ENCODE data around the gene IDUA. TPM values are rescaled to one million over a fixed set of nuclear protein-coding genes. Genes with fewer than 3 reads are reported as not detected.
A peak's percentile ranks its signal among the peaks of the same experiment; 100 is the strongest.

Gene IDUA
- total and polyA plus RNA-seq, 4 donors, result 5.1 to 40.2 (median 27.0) TPM

DNA sequence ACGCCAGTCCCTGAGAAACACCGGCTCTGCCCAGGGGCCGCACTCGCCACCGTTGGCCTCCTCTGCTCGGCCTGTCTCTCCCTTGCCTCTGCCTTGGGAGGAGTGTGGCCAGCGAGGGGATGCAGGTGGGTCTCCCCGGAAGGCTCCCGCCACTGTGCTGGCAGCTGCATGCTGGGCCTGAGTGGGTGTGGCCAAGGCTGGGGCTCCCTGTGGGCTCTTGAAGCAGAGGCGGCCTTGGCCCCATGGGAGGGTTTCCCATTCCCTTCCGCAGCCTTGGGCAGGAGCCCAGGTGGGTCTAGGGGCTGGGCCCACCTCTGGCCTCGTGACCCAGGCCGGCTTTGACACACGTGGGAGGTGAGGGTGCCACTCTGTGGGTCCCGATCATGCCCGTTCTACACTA lies 43.7 kb downstream of the IDUA start:
- Histone ChIP-seq H3K27ac (ENCODE audit: low read depth, low read length) (no peak overlapping the region), H3K4me1 (ENCODE audit: control insufficient read depth, insufficient read depth, low read length) (peaks cover 69% of the 10 kb centered on the region)
- WGBS (ENCODE audit: insufficient coverage), result 64% methylated on average over 16 of the region's 16 CpGs

DNA sequence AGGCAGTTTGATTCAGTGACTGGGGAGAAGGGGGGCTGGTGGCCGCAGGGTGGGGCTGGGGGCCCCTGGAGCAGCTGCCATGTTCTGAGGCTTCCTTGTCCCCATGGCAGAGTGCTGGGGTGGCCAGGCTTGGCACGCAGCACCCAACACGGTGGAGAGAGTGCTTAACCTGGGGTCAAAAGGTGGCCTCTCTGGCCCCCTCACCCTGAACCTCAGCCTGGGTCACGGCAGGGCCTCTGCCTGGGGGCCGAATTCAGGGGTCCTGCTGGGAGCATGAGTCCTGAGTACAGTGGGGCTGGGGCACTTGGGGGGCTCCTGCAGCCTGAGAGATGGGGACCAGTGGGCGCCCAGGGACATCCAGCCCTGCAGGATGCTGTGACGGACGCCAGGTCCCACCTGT lies 44.5 kb downstream of the IDUA start:
- Histone ChIP-seq H3K9me3 (ENCODE audit: control insufficient read depth, insufficient read depth, low read length) (no peaks in the 10 kb centered on the region), H3K36me3 (ENCODE audit: control insufficient read depth, insufficient read depth, low read length) (peaks cover 21% of the 10 kb centered on the region), H3K27ac (ENCODE audit: low read depth, low read length) (no peak overlapping the region), H3K27me3 (ENCODE audit: control insufficient read depth, insufficient read depth, low read length) (no peaks in the 10 kb centered on the region), H3K4me3 (ENCODE audit: low read depth, low read length) (no peak overlapping the region), H3K4me1 (ENCODE audit: control insufficient read depth, insufficient read depth, low read length) (peaks cover 77% of the 10 kb centered on the region)
- no peak for DNase-seq (ENCODE audit: low read depth in 4 of 6, low spot score in 6 of 6)
- WGBS (ENCODE audit: insufficient coverage), result 90% methylated on average over 8 of the region's 8 CpGs

More for the DNA sequence above, 43.7 kb downstream of the IDUA start:
- Histone ChIP-seq H3K9me3 (ENCODE audit: control insufficient read depth, insufficient read depth, low read length) (no peaks in the 10 kb centered on the region), H3K4me3 (ENCODE audit: low read depth, low read length) (no peak overlapping the region), H3K27me3 (ENCODE audit: control insufficient read depth, insufficient read depth, low read length) (no peaks in the 10 kb centered on the region), H3K36me3 (ENCODE audit: control insufficient read depth, insufficient read depth, low read length) (peaks cover 29% of the 10 kb centered on the region)
- DNase-seq (ENCODE audit: low read depth in 4 of 6, low spot score in 6 of 6), result no peak

DNA sequence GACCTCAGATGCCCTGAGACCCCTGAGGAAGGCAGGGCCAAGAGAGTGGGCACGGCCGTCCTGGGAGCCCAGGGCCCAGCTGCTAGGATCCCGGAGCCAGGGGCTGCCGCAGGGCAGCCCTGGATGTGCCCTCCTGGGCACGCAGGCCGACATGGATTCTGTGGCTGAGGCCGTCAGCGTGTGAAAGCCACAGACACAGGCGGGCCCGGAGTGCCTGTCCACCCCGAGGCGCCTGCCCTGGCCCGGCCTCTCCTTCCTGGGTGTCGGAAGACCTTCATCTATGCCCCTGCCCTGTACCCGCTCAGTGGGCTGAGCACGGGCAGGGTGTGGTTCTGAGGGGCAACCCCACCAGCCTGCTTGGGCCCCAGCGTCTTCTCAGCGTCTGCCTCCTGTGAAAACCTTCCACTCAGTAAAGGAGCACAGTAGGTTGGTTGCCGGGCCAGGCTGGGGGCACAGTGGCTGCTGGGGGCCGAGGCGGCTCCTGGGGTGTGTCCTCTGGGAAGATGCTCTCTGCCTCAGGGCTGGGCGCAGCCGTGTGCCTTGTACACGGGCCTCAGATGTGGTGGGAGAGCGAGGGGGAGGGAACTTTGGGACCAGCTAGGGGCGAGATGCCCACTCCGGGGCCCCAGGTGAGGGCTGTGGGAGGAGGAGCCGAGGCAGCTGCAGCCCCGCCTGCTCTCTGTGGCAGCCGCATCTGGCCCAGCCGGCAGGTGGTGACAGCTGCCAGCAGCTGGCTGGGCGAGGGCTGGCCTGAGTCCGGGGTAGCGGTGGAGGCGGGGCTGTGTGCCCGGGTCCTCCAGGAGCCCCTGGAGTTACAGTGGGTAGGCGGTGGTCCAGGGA lies 45.3 kb downstream of the IDUA start:
- Histone ChIP-seq H3K27me3 (ENCODE audit: control insufficient read depth, insufficient read depth, low read length) (no peaks in the 10 kb centered on the region), H3K4me1 (ENCODE audit: control insufficient read depth, insufficient read depth, low read length) (peaks cover 85% of the 10 kb centered on the region)
- WGBS (ENCODE audit: insufficient coverage), result 77% methylated on average over 35 of the region's 37 CpGs

DNA sequence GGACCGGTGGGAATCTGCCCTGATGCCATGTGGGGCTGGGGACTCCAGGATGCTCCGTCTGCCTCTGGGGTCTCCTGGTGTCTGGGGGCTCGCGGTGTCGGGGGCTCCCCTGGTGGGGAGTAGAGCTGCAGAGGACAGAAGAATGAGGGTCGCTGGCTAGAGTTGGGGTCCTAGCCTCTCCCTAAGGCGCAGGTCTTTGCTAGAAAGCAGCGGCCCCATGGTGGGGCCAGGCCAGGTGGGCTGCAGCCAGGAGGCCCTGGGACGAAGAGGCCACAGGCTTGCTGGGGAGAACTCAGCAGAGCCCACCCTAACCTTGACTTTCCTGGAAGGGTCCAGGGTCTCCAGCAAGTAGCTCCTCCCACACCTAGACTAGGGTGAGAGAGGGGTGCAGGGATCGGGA lies 46.0 kb downstream of the IDUA start:
- H3K36me3 ChIP-seq (ENCODE audit: control insufficient read depth, insufficient read depth, low read length), result peaks cover 8% of the 10 kb centered on the region
- H3K27ac ChIP-seq (ENCODE audit: low read depth, low read length), result no peak overlapping the region
- 87% methylated on average over 9 of the region's 10 CpGs for WGBS (ENCODE audit: insufficient coverage)
- H3K4me1 ChIP-seq (ENCODE audit: control insufficient read depth, insufficient read depth, low read length), result peaks cover 83% of the 10 kb centered on the region
- H3K4me3 ChIP-seq (ENCODE audit: low read depth, low read length), result no peak overlapping the region
- no peaks in the 10 kb centered on the region for H3K9me3 ChIP-seq (ENCODE audit: control insufficient read depth, insufficient read depth, low read length)
- no peak for DNase-seq (ENCODE audit: low read depth in 4 of 6, low spot score in 6 of 6)
- H3K27me3 ChIP-seq (ENCODE audit: control insufficient read depth, insufficient read depth, low read length), result no peaks in the 10 kb centered on the region

More for the DNA sequence above, 45.3 kb downstream of the IDUA start:
- Histone ChIP-seq H3K27ac (ENCODE audit: low read depth, low read length) (no peak overlapping the region), H3K4me3 (ENCODE audit: low read depth, low read length) (no peak overlapping the region), H3K36me3 (ENCODE audit: control insufficient read depth, insufficient read depth, low read length) (peaks cover 13% of the 10 kb centered on the region), H3K9me3 (ENCODE audit: control insufficient read depth, insufficient read depth, low read length) (no peaks in the 10 kb centered on the region)
- no peak for DNase-seq (ENCODE audit: low read depth in 4 of 6, low spot score in 6 of 6)

- Histone ChIP-seq H3K4me3 (ENCODE audit: low read depth, low read length) (no peak overlapping the region), H3K27me3 (ENCODE audit: control insufficient read depth, insufficient read depth, low read length) (no peaks in the 10 kb centered on the region), H3K36me3 (ENCODE audit: control insufficient read depth, insufficient read depth, low read length) (no peaks in the 10 kb centered on the region), H3K27ac (ENCODE audit: low read depth, low read length) (peak overlapping the region; percentile 84), H3K9me3 (ENCODE audit: control insufficient read depth, insufficient read depth, low read length) (no peaks in the 10 kb centered on the region), H3K4me1 (ENCODE audit: control insufficient read depth, insufficient read depth, low read length) (peaks cover 90% of the 10 kb centered on the region)
- DNase-seq (ENCODE audit: low read depth in 4 of 6, low spot score in 6 of 6), result peak in 2 of 6 donors; percentile 75 to 93
- WGBS (ENCODE audit: insufficient coverage), result 32% methylated on average over 32 of the region's 35 CpGs
Observed at GRCh38 chr4:1033840-1034551, 47.2 kb downstream of the IDUA start.

DNA sequence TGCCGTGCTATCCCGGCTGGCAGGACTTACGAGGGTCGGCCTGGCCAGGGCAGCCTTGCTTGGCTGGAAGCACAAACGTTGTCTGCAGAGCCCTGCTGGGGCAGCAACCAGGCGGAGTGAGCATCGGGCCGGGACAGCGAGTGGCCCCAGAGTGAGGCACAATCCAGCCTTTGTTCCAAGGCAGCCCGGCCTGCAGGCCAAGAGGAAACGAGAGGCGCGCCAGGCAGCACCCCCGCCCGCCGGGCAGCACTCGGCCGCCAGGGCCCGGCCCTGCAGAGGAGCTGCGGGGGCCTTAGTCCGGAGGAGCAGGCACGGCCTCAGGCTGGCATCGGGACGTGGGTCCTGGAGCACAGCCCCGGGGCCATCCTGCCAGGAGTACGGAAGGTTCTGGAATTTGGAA lies 48.7 kb downstream of the IDUA start:
- no peaks in the 10 kb centered on the region for H3K36me3 ChIP-seq (ENCODE audit: control insufficient read depth, insufficient read depth, low read length)
- no peak overlapping the region for H3K4me3 ChIP-seq (ENCODE audit: low read depth, low read length)
- no peaks in the 10 kb centered on the region for H3K9me3 ChIP-seq (ENCODE audit: control insufficient read depth, insufficient read depth, low read length)
- H3K27me3 ChIP-seq (ENCODE audit: control insufficient read depth, insufficient read depth, low read length), result no peaks in the 10 kb centered on the region
- 25% methylated on average over 26 of the region's 26 CpGs for WGBS (ENCODE audit: insufficient coverage)
- peaks cover 91% of the 10 kb centered on the region for H3K4me1 ChIP-seq (ENCODE audit: control insufficient read depth, insufficient read depth, low read length)
- H3K27ac ChIP-seq (ENCODE audit: low read depth, low read length), result peak overlapping the region; percentile 73
- peak in 4 of 6 donors; percentile 61 to 91 (median 76) for DNase-seq (ENCODE audit: low read depth in 4 of 6, low spot score in 6 of 6)

DNA sequence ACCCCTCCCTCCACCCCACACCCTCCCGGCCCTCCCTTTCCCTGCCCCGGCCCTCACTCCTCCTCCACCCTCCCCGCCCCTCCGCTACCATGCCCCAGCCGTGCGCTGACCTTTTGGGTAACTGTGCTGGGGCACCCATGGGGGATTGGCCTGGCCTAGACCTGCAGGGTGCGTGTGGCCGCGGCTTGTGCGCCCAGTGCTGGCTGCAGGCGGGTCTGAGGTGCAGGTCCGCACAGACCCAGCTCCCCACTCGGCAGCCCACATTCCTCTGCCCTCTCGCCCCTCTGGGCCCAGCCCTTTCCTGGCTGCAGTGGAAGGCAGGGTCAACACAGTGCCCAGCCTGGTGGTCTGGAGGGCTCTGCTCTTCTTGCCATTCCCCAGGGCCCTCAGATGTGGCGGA lies 49.3 kb downstream of the IDUA start:
- Histone ChIP-seq H3K36me3 (ENCODE audit: control insufficient read depth, insufficient read depth, low read length) (no peaks in the 10 kb centered on the region), H3K4me1 (ENCODE audit: control insufficient read depth, insufficient read depth, low read length) (peaks cover 91% of the 10 kb centered on the region), H3K27me3 (ENCODE audit: control insufficient read depth, insufficient read depth, low read length) (no peaks in the 10 kb centered on the region), H3K9me3 (ENCODE audit: control insufficient read depth, insufficient read depth, low read length) (no peaks in the 10 kb centered on the region), H3K27ac (ENCODE audit: low read depth, low read length) (no peak overlapping the region), H3K4me3 (ENCODE audit: low read depth, low read length) (no peak overlapping the region)
- DNase-seq (ENCODE audit: low read depth in 4 of 6, low spot score in 6 of 6), result no peak
- WGBS (ENCODE audit: insufficient coverage), result 88% methylated on average over 11 of the region's 15 CpGs

- Histone ChIP-seq H3K4me3 (ENCODE audit: low read depth, low read length) (no peak overlapping the region), H3K27ac (ENCODE audit: low read depth, low read length) (no peak overlapping the region), H3K9me3 (ENCODE audit: control insufficient read depth, insufficient read depth, low read length) (no peaks in the 10 kb centered on the region), H3K36me3 (ENCODE audit: control insufficient read depth, insufficient read depth, low read length) (no peaks in the 10 kb centered on the region), H3K27me3 (ENCODE audit: control insufficient read depth, insufficient read depth, low read length) (no peaks in the 10 kb centered on the region), H3K4me1 (ENCODE audit: control insufficient read depth, insufficient read depth, low read length) (peaks cover 94% of the 10 kb centered on the region)
- 79% methylated on average over 17 of the region's 26 CpGs for WGBS (ENCODE audit: insufficient coverage)
- DNase-seq (ENCODE audit: low read depth in 4 of 6, low spot score in 6 of 6), result no peak
Observed at GRCh38 chr4:1036976-1037810, 50.3 kb downstream of the IDUA start.

DNA sequence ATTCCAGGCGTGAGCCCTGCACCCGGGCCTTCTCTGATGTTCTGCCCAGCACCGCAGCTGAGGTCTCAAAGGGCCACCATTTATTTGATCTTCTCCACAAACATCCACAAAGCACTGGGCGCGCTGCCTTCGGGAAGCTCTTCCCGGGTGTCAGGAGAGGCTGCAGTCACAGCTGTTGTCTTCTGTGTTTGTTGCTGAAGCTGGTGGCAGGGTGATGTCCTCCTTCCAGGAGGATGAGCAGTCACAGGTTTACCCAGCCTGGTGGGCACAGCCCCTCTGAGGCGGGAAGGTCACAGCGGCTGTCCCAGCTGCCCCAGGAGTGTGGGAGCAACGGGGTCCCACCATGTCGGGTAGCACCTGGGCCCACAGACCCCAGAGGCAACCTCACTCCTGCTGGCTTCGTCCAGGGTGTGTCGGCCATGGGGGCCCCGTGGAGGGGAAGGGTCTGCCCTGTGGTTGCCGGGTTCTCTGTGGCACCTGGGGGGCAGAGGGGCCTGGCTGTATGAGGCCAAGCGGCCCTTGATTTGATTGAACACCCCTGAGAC lies 52.2 kb downstream of the IDUA start:
- no peak overlapping the region for H3K4me3 ChIP-seq (ENCODE audit: low read depth, low read length)
- no peaks in the 10 kb centered on the region for H3K36me3 ChIP-seq (ENCODE audit: control insufficient read depth, insufficient read depth, low read length)
- peaks cover 84% of the 10 kb centered on the region for H3K4me1 ChIP-seq (ENCODE audit: control insufficient read depth, insufficient read depth, low read length)
- no peaks in the 10 kb centered on the region for H3K9me3 ChIP-seq (ENCODE audit: control insufficient read depth, insufficient read depth, low read length)
- peak in 1 of 6 donors; percentile 46 for DNase-seq (ENCODE audit: low read depth in 4 of 6, low spot score in 6 of 6)
- peak overlapping the region; percentile 52 for H3K27ac ChIP-seq (ENCODE audit: low read depth, low read length)
- peaks cover 8% of the 10 kb centered on the region for H3K27me3 ChIP-seq (ENCODE audit: control insufficient read depth, insufficient read depth, low read length)
- 73% methylated on average over 16 of the region's 16 CpGs for WGBS (ENCODE audit: insufficient coverage)

Data from spinal cord (tissue), 10 donors.